ENCODE results near the gene PDZK1IP1. TPM values are rescaled to one million over a fixed set of nuclear protein-coding genes. Genes with fewer than 3 reads are reported as not detected.

Gene PDZK1IP1
- total RNA-seq, 4 donors from 2014 or later: 121 to 267 (median 125) TPM

- WGBS, 2 donors: 89 to 92% methylated on average over 5 of the region's 5 CpGs
- intact Hi-C loops (cut with DNase I; ENCODE audit: low total_unique reads): no loop called here
- TF ChIP-seq POLR2A (IDR thresholded peaks at IDR 0.05) (no peak), CTCF (IDR thresholded peaks at IDR 0.05) (no peak)
- no peak for DNase-seq (ENCODE audit: low spot score in 2 of 2)
- no peak overlapping the region for H3K4me3 ChIP-seq (ENCODE audit: low read depth, poor library complexity, severe bottlenecking)
Observed at GRCh38 chr1:47137925-47138615, 51.8 kb downstream of the PDZK1IP1 start.

GRCh38 chr1:47137198-47137597 lies 52.6 kb downstream of the PDZK1IP1 start, which contains the start of gene CYP4A22:
TSS of gene CYP4A22 (plus strand) at chr1:47137441. CDS start at chr1:47137486, 45 bp downstream.
- no peak for DNase-seq (ENCODE audit: low spot score in 2 of 2)
- H3K4me3 ChIP-seq (ENCODE audit: low read depth, poor library complexity, severe bottlenecking): no peak within 1 kb of the TSS
- intact Hi-C loops (cut with DNase I; ENCODE audit: low total_unique reads): no loop called here
- 78 to 92% methylated on average over 4 of the region's 4 CpGs for WGBS, 2 donors
- no peak for TF ChIP-seq CTCF (IDR thresholded peaks at IDR 0.05)
- TF ChIP-seq POLR2A (IDR thresholded peaks at IDR 0.05): no peak

Other genes starting within 250 kb of the PDZK1IP1 start
- under 1 TPM in 1 of 4 donors, not detected in 3; 0.29 TPM for gene CYP4A11, start 248.6 kb downstream of the PDZK1IP1 start, total RNA-seq
- 10 to 100 TPM in 3 of 4 donors, 1 to 10 TPM in 1; 3.1 to 14.8 (median 12.1) TPM for gene CYP4X1, start 166.4 kb downstream of the PDZK1IP1 start, total RNA-seq
- 1 to 10 TPM in 3 of 4 donors, not detected in 1; 1.1 to 2.9 (median 1.1) TPM for gene CYP4Z1, start 122.8 kb downstream of the PDZK1IP1 start, total RNA-seq
- gene CYP4A22, start 52.6 kb downstream of the PDZK1IP1 start, total RNA-seq: under 1 TPM in 1 of 4 donors, not detected in 3; 0.16 TPM
- 1 to 10 TPM in 3 of 4 donors, under 1 TPM in 1; 0.76 to 4.7 (median 2.0) TPM for gene TAL1, start 42.2 kb upstream of the PDZK1IP1 start, total RNA-seq
- gene STIL, start 124.1 kb upstream of the PDZK1IP1 start, total RNA-seq: 1 to 10 TPM; 1.8 to 9.7 (median 4.3) TPM
- 10 to 100 TPM; 52.6 to 97.9 (median 73.5) TPM for gene CMPK1, start 143.8 kb upstream of the PDZK1IP1 start, total RNA-seq
- gene FOXE3, start 226.2 kb upstream of the PDZK1IP1 start, total RNA-seq: not detected
- gene FOXD2, start 248.0 kb upstream of the PDZK1IP1 start, total RNA-seq: under 1 TPM in 3 of 4 donors, not detected in 1; 0.13 to 0.56 (median 0.45) TPM

All from lower leg skin (tissue), 4 donors.